K562 (cell line): ENCODE data around the gene CTU1. TPM values are rescaled to one million over a fixed set of nuclear protein-coding genes. Genes with fewer than 3 reads are reported as not detected.
A peak's percentile ranks its signal among the peaks of the same experiment; 100 is the strongest.

Experiments used
- C11orf30 ChIP-seq: fragments of 450-650 bp; IDR thresholded peaks from 2 replicates; pipeline ENCODE4 v1.6.1; 2016; ENCODE audit warnings: low read depth, mild to moderate bottlenecking
- PTBP1 ChIP-seq: fragments of 200-400 bp; formaldehyde crosslinking; IDR thresholded peaks from 2 replicates; pipeline ENCODE4 v1.6.1; 2017; ENCODE audit warnings: low read depth, low read length
- RREB1 ChIP-seq: fragments of 250-450 bp; sonication (Bioruptor Pico); IDR thresholded peaks from 2 replicates; pipeline ENCODE4 v1.4.0; 2020
- SIN3A ChIP-seq, 2 experiments: fragments of 150-350 bp in 1 of 2; IDR thresholded peaks; 2 replicates each; pipeline ENCODE4 v1.6.1; 2011 to 2016; ENCODE audit warnings: borderline replicate concordance in 2 of 2, low read depth in 2 of 2, low read length in 2 of 2, mild to moderate bottlenecking in 2 of 2, moderate library complexity in 2 of 2; ENCODE audit not compliant: control insufficient read depth in 1 of 2
- ZNF592 ChIP-seq: fragments of 450-650 bp; IDR thresholded peaks from 2 replicates; pipeline ENCODE4 v1.6.1; 2017; ENCODE audit warnings: antibody characterized with exemption, mild to moderate bottlenecking
- ZNF766 ChIP-seq: fragments of 200-800 bp; sonication (Bioruptor generic); conservative IDR thresholded peaks from 2 replicates; pipeline ENCODE4 v1.6.1; 2016; ENCODE audit warnings: missing genetic modification characterization, missing compliant biosample characterization
- polyA plus RNA-seq, 8 experiments: library from polyadenylated mRNA; depleted of rRNA in 4 of 8; stranded (reverse) in 5 of 8; unstranded in 3 of 8; fragments of >200 nt; fragmentation: Nextera tagmentation in 2 of 8; fragmentation: Illumina TruSeq in 1 of 8; extraction: Ambion mirVana in 2 of 8; extraction: Trizol in 1 of 8; gene quantifications; 2 replicates each; pipeline versions ENCODE4 v1.2.1 to v1.2.3, GENCODE V29; 2011 to 2014; ENCODE audit warnings: inconsistent platforms in 1 of 8, missing spikeins in 1 of 8
- total RNA-seq, 7 experiments: library from RNA; depleted of rRNA in 6 of 7; stranded (reverse); fragments of >200 nt in 6 of 7; fragmentation: Illumina TruSeq in 2 of 7; extraction: Trizol in 2 of 7; gene quantifications; 2 replicates each; pipeline versions ENCODE4 v1.2.1 to v1.2.3, GENCODE V29; 2011 to 2021; ENCODE audit warnings: low replicate concordance in 1 of 7
- TF ChIP-seq, protein P1 (sequence below): sonication (generic); formaldehyde crosslinking; IDR thresholded peaks from 2 replicates; pipeline ENCODE4 v1.8.1; 2023; ENCODE audit warnings: mild to moderate bottlenecking, missing genetic modification reagents
- TF ChIP-seq, protein P2 (sequence below): fragments of 450-650 bp; IDR thresholded peaks from 2 replicates; pipeline ENCODE4 v1.6.1; 2017; ENCODE audit warnings: antibody characterized with exemption

Gene CTU1
- total and polyA plus RNA-seq, 9 of the 15 experiments (the other 6 are each of a cell fraction or from before 2014, with no cell fraction given), result 0.03 to 18.4 (median 2.3) TPM; not detected in 1

DNA sequence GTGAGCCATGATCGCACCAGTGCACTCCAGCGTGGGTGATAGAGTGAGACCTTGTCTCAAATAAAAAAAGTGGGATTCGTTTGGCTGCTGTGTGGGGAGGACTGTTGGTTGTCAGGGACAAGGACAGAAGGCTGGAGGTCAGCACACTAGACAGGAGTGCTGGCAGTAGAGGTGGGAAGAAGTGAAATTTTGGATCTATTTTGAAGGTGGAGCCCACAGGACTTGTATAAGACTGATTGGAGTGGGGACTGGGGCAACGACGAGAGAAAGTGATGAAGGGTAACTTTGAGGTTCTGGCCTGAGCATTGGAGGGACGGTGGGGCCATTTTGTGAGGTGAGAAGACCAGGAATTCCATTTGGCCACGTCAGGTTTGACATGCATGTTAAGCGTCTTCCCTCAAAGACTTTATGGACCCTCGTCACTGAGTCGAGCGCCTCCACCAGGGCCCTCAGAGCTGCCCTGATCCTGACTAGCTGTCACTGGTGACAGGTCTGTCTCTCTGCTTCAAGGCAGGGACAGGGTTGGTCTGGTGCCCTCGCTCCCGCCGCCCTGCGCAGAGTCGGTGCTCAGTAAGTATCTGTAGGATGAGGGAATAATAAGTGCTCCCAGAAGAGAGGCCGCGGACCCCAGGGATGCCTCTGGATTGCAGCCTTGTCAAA, 673 bp downstream of the CTU1 start (continued):
- TF ChIP-seq, protein P1, sequence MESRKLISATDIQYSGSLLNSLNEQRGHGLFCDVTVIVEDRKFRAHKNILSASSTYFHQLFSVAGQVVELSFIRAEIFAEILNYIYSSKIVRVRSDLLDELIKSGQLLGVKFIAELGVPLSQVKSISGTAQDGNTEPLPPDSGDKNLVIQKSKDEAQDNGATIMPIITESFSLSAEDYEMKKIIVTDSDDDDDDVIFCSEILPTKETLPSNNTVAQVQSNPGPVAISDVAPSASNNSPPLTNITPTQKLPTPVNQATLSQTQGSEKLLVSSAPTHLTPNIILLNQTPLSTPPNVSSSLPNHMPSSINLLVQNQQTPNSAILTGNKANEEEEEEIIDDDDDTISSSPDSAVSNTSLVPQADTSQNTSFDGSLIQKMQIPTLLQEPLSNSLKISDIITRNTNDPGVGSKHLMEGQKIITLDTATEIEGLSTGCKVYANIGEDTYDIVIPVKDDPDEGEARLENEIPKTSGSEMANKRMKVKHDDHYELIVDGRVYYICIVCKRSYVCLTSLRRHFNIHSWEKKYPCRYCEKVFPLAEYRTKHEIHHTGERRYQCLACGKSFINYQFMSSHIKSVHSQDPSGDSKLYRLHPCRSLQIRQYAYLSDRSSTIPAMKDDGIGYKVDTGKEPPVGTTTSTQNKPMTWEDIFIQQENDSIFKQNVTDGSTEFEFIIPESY (CRISPR knock-in tag), result 0 out of 2 replicates have a peak, but pooled peaks have one; percentile 41
- TF ChIP-seq SIN3A (IDR thresholded peaks at IDR 0.05; ENCODE audit: borderline replicate concordance in 2 of 2, control insufficient read depth in 1 of 2, low read depth in 2 of 2, low read length in 2 of 2), result peak in 1 of 2 experiments; percentile 82; a peak in 1 of 4 replicates
- no peak for TF ChIP-seq ZNF766 (CRISPR knock-in tag)
- no peak for TF ChIP-seq PTBP1
- TF ChIP-seq C11orf30, result 0 out of 2 replicates have a peak, but pooled peaks have one; percentile 9
- 0 out of 2 replicates have a peak, but pooled peaks have one; percentile 30 for TF ChIP-seq RREB1 (CRISPR knock-in tag)
- TF ChIP-seq, protein P2, sequence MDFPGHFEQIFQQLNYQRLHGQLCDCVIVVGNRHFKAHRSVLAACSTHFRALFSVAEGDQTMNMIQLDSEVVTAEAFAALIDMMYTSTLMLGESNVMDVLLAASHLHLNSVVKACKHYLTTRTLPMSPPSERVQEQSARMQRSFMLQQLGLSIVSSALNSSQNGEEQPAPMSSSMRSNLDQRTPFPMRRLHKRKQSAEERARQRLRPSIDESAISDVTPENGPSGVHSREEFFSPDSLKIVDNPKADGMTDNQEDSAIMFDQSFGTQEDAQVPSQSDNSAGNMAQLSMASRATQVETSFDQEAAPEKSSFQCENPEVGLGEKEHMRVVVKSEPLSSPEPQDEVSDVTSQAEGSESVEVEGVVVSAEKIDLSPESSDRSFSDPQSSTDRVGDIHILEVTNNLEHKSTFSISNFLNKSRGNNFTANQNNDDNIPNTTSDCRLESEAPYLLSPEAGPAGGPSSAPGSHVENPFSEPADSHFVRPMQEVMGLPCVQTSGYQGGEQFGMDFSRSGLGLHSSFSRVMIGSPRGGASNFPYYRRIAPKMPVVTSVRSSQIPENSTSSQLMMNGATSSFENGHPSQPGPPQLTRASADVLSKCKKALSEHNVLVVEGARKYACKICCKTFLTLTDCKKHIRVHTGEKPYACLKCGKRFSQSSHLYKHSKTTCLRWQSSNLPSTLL, result peak; percentile 97
- TF ChIP-seq ZNF592, result peak; percentile 15; the same call in 1 of the 2 replicates
